ENCODE results near the gene TOP3B. TPM values are rescaled to one million over a fixed set of nuclear protein-coding genes. Genes with fewer than 3 reads are reported as not detected.

TOP3B gene
- total and polyA plus RNA-seq, 10 of the 15 experiments (the other 5 are each of a cell fraction or from before 2014, with no cell fraction given) = 0.60 to 47.3 (median 33.7) TPM

GRCh38 chr22:21936151-21936775 is 46.3 kb downstream of the TOP3B start:
- in situ Hi-C loops (cut with MboI) (loop anchor here (10.0 kb wide), 1 partner anchor 61 kb away; no protein-coding TSS in a partner anchor), intact Hi-C loops (cut with micrococcal nuclease; ENCODE audit: unreplicated experiment) (loop anchor here (5.0 to 10.0 kb wide), 5 partner anchors 69 to 1021 kb away; partner anchors contain the start of gene MAPK1)
- ChIA-PET RAD21 (ENCODE audit: unreplicated experiment) (interaction anchor here (2.5 kb wide), 1 partner anchor 17 kb away, joined by 17 read pairs; the partner anchor contains the start of gene PPM1F), POLR2A (interaction anchor here (0.5 kb wide), 2 partner anchors 56 to 164 kb away, joined by 3 read pairs; no protein-coding TSS in a partner anchor), CTCF (interaction anchor here (1.2 to 8.1 kb wide), 6 partner anchors 15 to 290 kb away, joined by 3 to 82 read pairs (median 12); partner anchors contain the start of gene PPM1F), SMC1A (ENCODE audit: uncharacterized antibody, unreplicated experiment) (interaction anchor here (0.5 to 2.5 kb wide), 6 partner anchors 16 to 276 kb away, joined by 3 to 7 read pairs (median 3); partner anchors contain the start of gene PPM1F)
- 87% methylated on average over 15 of the region's 15 CpGs for WGBS (ENCODE audit: insufficient coverage, insufficient replicate concordance, low lambda C conversion rate, missing lambda C conversion rate)
- Histone ChIP-seq H3K27ac (ENCODE audit: control insufficient read depth, insufficient read depth) (no peak overlapping the region), H2AFZ (ENCODE audit: control insufficient read depth, low read depth, low read length) (no peak overlapping the region), H3K9ac (ENCODE audit: control insufficient read depth, insufficient read depth, low read length) (no peak overlapping the region), H3K36me3 (ENCODE audit: control insufficient read depth in 2 of 2, insufficient read depth in 2 of 2, low read length in 1 of 2) (no peaks in the 10 kb centered on the region; a peak in 1 of 4 replicates), H3K79me2 (ENCODE audit: control insufficient read depth, insufficient read depth, low read length) (no peaks in the 10 kb centered on the region), H3K4me2 (ENCODE audit: control insufficient read depth, insufficient read depth) (no peak overlapping the region), H3K27me3 (replicated peaks in 1 of 2; ENCODE audit: control insufficient read depth in 2 of 2, insufficient read depth in 2 of 2, low read length in 1 of 2) (no peaks in the 10 kb centered on the region), H3K4me3 (no peak overlapping the region), H4K20me1 (ENCODE audit: control insufficient read depth, insufficient read depth) (no peaks in the 10 kb centered on the region), H3K4me1 (ENCODE audit: control insufficient read depth, insufficient read depth, low read length) (peaks cover 13% of the 10 kb centered on the region), H3K9me3 (replicated peaks; ENCODE audit: control insufficient read depth, insufficient read depth, low read length) (no peaks in the 10 kb centered on the region)
- ATAC-seq (no peak), FAIRE-seq (peak; percentile 49), DNase-seq (ENCODE audit: low read depth, low spot score) (no peak)
- TF ChIP-seq ZBTB4 (CRISPR knock-in tag; IDR thresholded peaks at IDR 0.05) (no peak), SPI1 (IDR thresholded peaks at IDR 0.05; ENCODE audit: borderline replicate concordance, insufficient read depth, low read depth, low read length) (peak; percentile 58; the same call in 1 of the 2 replicates)
- no TSS peak for BruUV-seq (replicated peaks)
